ENCODE data around the gene NCF4.

NCF4 gene

DNA sequence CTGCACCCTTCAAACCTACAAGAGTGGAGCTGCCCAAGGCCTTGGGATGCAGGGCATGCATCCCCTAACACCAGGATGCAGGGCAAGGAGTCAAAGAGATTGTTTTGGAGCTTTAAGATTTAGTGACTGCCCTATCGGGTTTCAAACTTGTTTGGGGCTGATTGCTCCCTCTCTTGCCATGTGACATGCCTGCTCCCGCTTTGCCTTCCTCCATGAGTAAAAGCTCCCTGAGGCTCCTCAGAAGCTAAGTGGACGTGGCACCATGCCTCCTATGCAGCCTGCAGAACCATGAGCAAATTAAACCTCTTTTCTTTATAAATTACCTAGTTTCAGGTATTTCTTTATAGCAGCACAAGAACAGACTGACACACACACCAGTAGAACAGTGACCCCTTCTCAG, 36.8 kb downstream of the NCF4 start (continued):
- TF ChIP-seq ZBTB7A (tag by site-specific recombination; IDR thresholded peaks at IDR 0.05; ENCODE audit: low read depth), result no peak
- TF ChIP-seq MZF1 (tag by site-specific recombination; IDR thresholded peaks at IDR 0.05; ENCODE audit: borderline replicate concordance), result no peak

DNA sequence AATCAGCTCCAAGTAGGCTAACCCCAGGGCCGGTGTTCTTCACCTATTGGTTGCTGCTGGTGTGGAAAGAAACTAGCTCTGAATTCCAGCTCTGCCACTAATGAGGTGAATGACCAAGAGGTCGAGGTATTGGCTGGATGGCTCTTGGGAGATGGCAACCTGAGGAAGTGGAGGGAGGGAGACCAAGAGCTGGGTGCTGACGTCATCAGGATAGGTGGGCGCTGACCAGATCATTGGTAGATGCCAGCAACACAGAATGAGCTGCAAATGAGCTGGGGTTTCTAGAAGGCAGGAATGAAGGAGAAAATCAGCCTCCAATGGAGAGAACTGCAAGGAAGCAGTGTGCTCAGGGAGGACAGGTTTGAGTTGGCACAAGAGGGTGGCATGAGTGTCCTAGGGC, 37.9 kb downstream of the NCF4 start:
- Histone ChIP-seq H3K4me3 (ENCODE audit: low read depth, low read length) (no peak overlapping the region), H3K27ac (ENCODE audit: extremely low read depth, low read depth, low read length) (no peak overlapping the region), H3K4me1 (ENCODE audit: control insufficient read depth, insufficient read depth, low read length) (no peaks in the 10 kb centered on the region), H3K9me3 (ENCODE audit: control insufficient read depth, insufficient read depth, low read depth, low read length) (no peaks in the 10 kb centered on the region), H3K36me3 (ENCODE audit: control insufficient read depth in 2 of 2, insufficient read depth in 1 of 2, low read length in 2 of 2) (no peaks in the 10 kb centered on the region)
- POLR2A ChIA-PET, result no interaction called here
- no peak for TF ChIP-seq SETDB1 (IDR thresholded peaks at IDR 0.05; ENCODE audit: insufficient read length, low read length)
- TF ChIP-seq GLI4 (tag by site-specific recombination; IDR thresholded peaks at IDR 0.05), result no peak
- no peak for TF ChIP-seq REPIN1 (tag by site-specific recombination; IDR thresholded peaks at IDR 0.05; ENCODE audit: low read depth)
- no peak for TF ChIP-seq ZNF133 (tag by site-specific recombination; IDR thresholded peaks at IDR 0.05)
- no peak for TF ChIP-seq ZNF138 (tag by site-specific recombination; IDR thresholded peaks at IDR 0.05; ENCODE audit: borderline replicate concordance)
- TF ChIP-seq ZNF146 (tag by site-specific recombination; IDR thresholded peaks at IDR 0.05), result no peak
- no peak for TF ChIP-seq ZNF843 (tag by site-specific recombination; IDR thresholded peaks at IDR 0.05)
- TF ChIP-seq ZNF121 (tag by site-specific recombination; IDR thresholded peaks at IDR 0.05), result no peak
- CTCF ChIA-PET, result no interaction called here

DNA sequence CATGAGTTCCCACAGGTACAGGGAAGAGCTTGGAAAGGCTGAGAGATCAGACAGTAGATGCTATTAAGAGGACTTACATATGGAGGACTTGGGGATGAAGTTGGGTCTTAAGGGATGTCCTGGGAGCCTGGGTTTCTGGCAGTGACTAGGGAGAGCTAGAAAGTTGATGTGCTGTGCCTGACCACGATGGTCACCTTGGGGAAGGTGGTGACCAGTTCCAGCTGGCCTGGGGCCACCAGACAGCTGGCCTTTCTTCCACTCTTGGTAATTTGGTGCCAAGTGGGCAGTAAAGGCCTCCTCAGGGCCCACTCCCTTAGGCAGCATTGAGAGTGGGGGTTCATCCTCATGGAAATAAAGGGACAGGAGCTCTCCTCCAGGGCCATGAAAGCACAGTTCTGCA, 38.7 kb downstream of the NCF4 start:
- no peak overlapping the region for H3K27ac ChIP-seq (ENCODE audit: extremely low read depth, low read depth, low read length)
- H3K36me3 ChIP-seq (ENCODE audit: control insufficient read depth in 2 of 2, insufficient read depth in 1 of 2, low read length in 2 of 2), result no peaks in the 10 kb centered on the region
- H3K4me3 ChIP-seq (ENCODE audit: low read depth, low read length), result no peak overlapping the region
- ChIA-PET CTCF (interaction anchor here (1.0 kb wide), 3 partner anchors 12 to 46 kb away, joined by 3 read pairs; no protein-coding TSS in a partner anchor), POLR2A (no interaction called here)
- H3K9me3 ChIP-seq (ENCODE audit: control insufficient read depth, insufficient read depth, low read depth, low read length), result no peaks in the 10 kb centered on the region
- no peak for TF ChIP-seq ZNF664 (tag by site-specific recombination; IDR thresholded peaks at IDR 0.05)
- no peaks in the 10 kb centered on the region for H3K4me1 ChIP-seq (ENCODE audit: control insufficient read depth, insufficient read depth, low read length)

DNA sequence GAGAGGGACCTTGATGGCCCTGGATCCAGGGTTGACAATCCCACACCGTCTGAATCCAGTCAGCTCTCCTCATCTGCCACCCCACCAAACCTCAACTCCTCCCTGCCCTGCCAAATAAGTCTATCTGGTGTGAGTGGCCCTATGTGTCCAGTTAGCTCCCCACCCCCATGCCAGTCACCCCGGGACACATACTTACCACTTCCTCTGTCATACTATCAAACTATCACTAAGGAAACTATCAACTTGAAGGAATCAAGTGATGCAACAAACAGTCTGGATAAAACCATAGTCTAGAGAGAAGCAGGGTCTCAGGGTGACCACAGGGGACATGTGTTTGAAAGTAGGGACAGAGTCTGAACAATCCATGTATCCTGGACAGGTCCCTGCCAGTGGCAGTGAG, 39.4 kb downstream of the NCF4 start:
- no peaks in the 10 kb centered on the region for H3K4me1 ChIP-seq (ENCODE audit: control insufficient read depth, insufficient read depth, low read length)
- H3K4me3 ChIP-seq (ENCODE audit: low read depth, low read length), result no peak overlapping the region
- H3K36me3 ChIP-seq (ENCODE audit: control insufficient read depth in 2 of 2, insufficient read depth in 1 of 2, low read length in 2 of 2), result no peaks in the 10 kb centered on the region
- no peaks in the 10 kb centered on the region for H3K9me3 ChIP-seq (ENCODE audit: control insufficient read depth, insufficient read depth, low read depth, low read length)
- no peak for TF ChIP-seq IKZF3 (tag by site-specific recombination; IDR thresholded peaks at IDR 0.05)
- TF ChIP-seq, protein P1, sequence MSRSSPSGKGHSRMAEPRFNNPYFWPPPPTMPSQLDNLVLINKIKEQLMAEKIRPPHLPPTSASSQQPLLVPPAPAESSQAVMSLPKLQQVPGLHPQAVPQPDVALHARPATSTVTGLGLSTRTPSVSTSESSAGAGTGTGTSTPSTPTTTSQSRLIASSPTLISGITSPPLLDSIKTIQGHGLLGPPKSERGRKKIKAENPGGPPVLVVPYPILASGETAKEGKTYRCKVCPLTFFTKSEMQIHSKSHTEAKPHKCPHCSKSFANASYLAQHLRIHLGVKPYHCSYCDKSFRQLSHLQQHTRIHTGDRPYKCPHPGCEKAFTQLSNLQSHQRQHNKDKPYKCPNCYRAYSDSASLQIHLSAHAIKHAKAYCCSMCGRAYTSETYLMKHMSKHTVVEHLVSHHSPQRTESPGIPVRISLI (tag by site-specific recombination; IDR thresholded peaks at IDR 0.05), result no peak
- TF ChIP-seq, protein P2, sequence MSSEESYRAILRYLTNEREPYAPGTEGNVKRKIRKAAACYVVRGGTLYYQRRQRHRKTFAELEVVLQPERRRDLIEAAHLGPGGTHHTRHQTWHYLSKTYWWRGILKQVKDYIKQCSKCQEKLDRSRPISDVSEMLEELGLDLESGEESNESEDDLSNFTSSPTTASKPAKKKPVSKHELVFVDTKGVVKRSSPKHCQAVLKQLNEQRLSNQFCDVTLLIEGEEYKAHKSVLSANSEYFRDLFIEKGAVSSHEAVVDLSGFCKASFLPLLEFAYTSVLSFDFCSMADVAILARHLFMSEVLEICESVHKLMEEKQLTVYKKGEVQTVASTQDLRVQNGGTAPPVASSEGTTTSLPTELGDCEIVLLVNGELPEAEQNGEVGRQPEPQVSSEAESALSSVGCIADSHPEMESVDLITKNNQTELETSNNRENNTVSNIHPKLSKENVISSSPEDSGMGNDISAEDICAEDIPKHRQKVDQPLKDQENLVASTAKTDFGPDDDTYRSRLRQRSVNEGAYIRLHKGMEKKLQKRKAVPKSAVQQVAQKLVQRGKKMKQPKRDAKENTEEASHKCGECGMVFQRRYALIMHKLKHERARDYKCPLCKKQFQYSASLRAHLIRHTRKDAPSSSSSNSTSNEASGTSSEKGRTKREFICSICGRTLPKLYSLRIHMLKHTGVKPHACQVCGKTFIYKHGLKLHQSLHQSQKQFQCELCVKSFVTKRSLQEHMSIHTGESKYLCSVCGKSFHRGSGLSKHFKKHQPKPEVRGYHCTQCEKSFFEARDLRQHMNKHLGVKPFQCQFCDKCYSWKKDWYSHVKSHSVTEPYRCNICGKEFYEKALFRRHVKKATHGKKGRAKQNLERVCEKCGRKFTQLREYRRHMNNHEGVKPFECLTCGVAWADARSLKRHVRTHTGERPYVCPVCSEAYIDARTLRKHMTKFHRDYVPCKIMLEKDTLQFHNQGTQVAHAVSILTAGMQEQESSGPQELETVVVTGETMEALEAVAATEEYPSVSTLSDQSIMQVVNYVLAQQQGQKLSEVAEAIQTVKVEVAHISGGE (tag by site-specific recombination; conservative IDR thresholded peaks at IDR 0.05; ENCODE audit: low read depth), result no peak
- H3K27ac ChIP-seq (ENCODE audit: extremely low read depth, low read depth, low read length), result no peak overlapping the region
- ChIA-PET POLR2A (no interaction called here), CTCF (interaction anchor here (1.0 kb wide), 2 partner anchors 44 to 47 kb away, joined by 3 read pairs; no protein-coding TSS in a partner anchor)

Data from HEK293 (cell line).